ENCODE measurements around the gene MPL.

Gene MPL

GRCh38 chr1:43311521-43311920 lies 26.1 kb upstream of the MPL start:
- no peak for TF ChIP-seq CTCF (conservative IDR thresholded peaks at IDR 0.05; ENCODE audit: low read depth)
- no peak overlapping the region for H3K27ac ChIP-seq
- no peak for DNase-seq (ENCODE audit: low spot score)
- CTCF ChIA-PET, result no interaction called here
- POLR2A ChIA-PET (ENCODE audit: low non-redundant PET), result no interaction called here

GRCh38 chr1:43312212-43312623 lies 25.4 kb upstream of the MPL start:
- POLR2A ChIA-PET (ENCODE audit: low non-redundant PET), result no interaction called here
- no peak for DNase-seq (ENCODE audit: low spot score)
- no peak for TF ChIP-seq CTCF (conservative IDR thresholded peaks at IDR 0.05; ENCODE audit: low read depth)
- CTCF ChIA-PET, result no interaction called here
- no peak overlapping the region for H3K27ac ChIP-seq

GRCh38 chr1:43312663-43313515 lies 24.7 kb upstream of the MPL start:
- DNase-seq (ENCODE audit: low spot score), result no peak
- POLR2A ChIA-PET (ENCODE audit: low non-redundant PET), result no interaction called here
- no peak overlapping the region for H3K27ac ChIP-seq
- TF ChIP-seq CTCF (conservative IDR thresholded peaks at IDR 0.05; ENCODE audit: low read depth), result no peak
- CTCF ChIA-PET, result no interaction called here

GRCh38 chr1:43313771-43314170 lies 23.8 kb upstream of the MPL start:
- no peak for TF ChIP-seq CTCF (conservative IDR thresholded peaks at IDR 0.05; ENCODE audit: low read depth)
- POLR2A ChIA-PET (ENCODE audit: low non-redundant PET), result no interaction called here
- no peak for DNase-seq (ENCODE audit: low spot score)
- H3K27ac ChIP-seq, result no peak overlapping the region
- CTCF ChIA-PET, result no interaction called here

- no peak for TF ChIP-seq CTCF (conservative IDR thresholded peaks at IDR 0.05; ENCODE audit: low read depth)
- DNase-seq (ENCODE audit: low spot score), result no peak
- no peak overlapping the region for H3K27ac ChIP-seq
- ChIA-PET CTCF (no interaction called here), POLR2A (ENCODE audit: low non-redundant PET) (no interaction called here)
Measured at GRCh38 chr1:43314233-43314632, 23.4 kb upstream of the MPL start.

- POLR2A ChIA-PET (ENCODE audit: low non-redundant PET), result no interaction called here
- no peak overlapping the region for H3K27ac ChIP-seq
- CTCF ChIA-PET, result no interaction called here
- no peak for TF ChIP-seq CTCF (conservative IDR thresholded peaks at IDR 0.05; ENCODE audit: low read depth)
- DNase-seq (ENCODE audit: low spot score), result no peak
Measured at GRCh38 chr1:43315481-43315880, 22.1 kb upstream of the MPL start.
